ENCODE data around the gene SLC6A17. TPM values are rescaled to one million over a fixed set of nuclear protein-coding genes. Genes with fewer than 3 reads are reported as not detected.

The SLC6A17 gene
- total RNA-seq, 1 experiment from 2014 or later = 0.17 TPM

- no peak overlapping the region for H3K9ac ChIP-seq (ENCODE audit: extremely low read depth, insufficient read length, low read length)
- no peak overlapping the region for H2BK5ac ChIP-seq (ENCODE audit: insufficient read length, low read length)
- no peaks in the 10 kb centered on the region for H3K79me2 ChIP-seq (ENCODE audit: insufficient read depth, low read length)
- Mint-ChIP-seq H3K27ac (no peak overlapping the region), H3K36me3 (ENCODE audit: insufficient read depth in 1 of 3, low read depth in 3 of 3) (peaks cover 0 to 8% (median 5%) of the 10 kb centered on the region in 3 experiments; a peak in 2 of 7 replicates), H3K4me1 (peaks cover 18 to 29% of the 10 kb centered on the region in 2 experiments), H3K4me3 (no peak overlapping the region), H3K9me3 (no peaks in the 10 kb centered on the region), H3K27me3 (ENCODE audit: low read depth) (peaks cover 6% of the 10 kb centered on the region)
- 100% methylated on average over 1 of the region's 5 CpGs for WGBS (ENCODE audit: extremely low coverage, insufficient read length, low lambda C conversion rate)
- peaks cover 2% of the 10 kb centered on the region; the same call in 1 of the 2 replicates for H3K4me1 ChIP-seq (ENCODE audit: insufficient read depth, low read length)
- no peak overlapping the region for H3K14ac ChIP-seq (ENCODE audit: insufficient read depth, low read length)
- no peak overlapping the region for H4K8ac ChIP-seq (replicated peaks; ENCODE audit: insufficient read length, low read depth, low read length)
- no peak overlapping the region for H2BK120ac ChIP-seq (ENCODE audit: low read depth, low read length, poor library complexity, severe bottlenecking)
- no peak overlapping the region for H2AK5ac ChIP-seq (ENCODE audit: insufficient read length, low read length)
- no peaks in the 10 kb centered on the region for H3K23me2 ChIP-seq (ENCODE audit: insufficient read length, low read depth, low read length, poor library complexity, severe bottlenecking)
- TF ChIP-seq CTCF (conservative IDR thresholded peaks at IDR 0.05) = no peak
- H4K20me1 ChIP-seq (ENCODE audit: control insufficient read depth, insufficient read depth, insufficient read length) = no peaks in the 10 kb centered on the region
- no peak overlapping the region for H3K27ac ChIP-seq (ENCODE audit: insufficient read length, low read depth, low read length)
- no peak for DNase-seq
- no peak overlapping the region for H4K91ac ChIP-seq (ENCODE audit: insufficient read length, low read depth, low read length)
- H3K27me3 ChIP-seq (ENCODE audit: insufficient read depth, low read length) = no peaks in the 10 kb centered on the region; the same call in 1 of the 2 replicates
- no peak overlapping the region for H3T11ph ChIP-seq (ENCODE audit: low read length)
- H3K79me1 ChIP-seq (ENCODE audit: insufficient read depth, low read depth, low read length, poor library complexity, severe bottlenecking) = no peaks in the 10 kb centered on the region
- H3K4ac ChIP-seq (ENCODE audit: low read depth, low read length) = no peak overlapping the region
- H3K23ac ChIP-seq (ENCODE audit: insufficient read length, low read depth, low read length) = no peak overlapping the region
- H2BK15ac ChIP-seq (ENCODE audit: low read depth, low read length) = no peak overlapping the region
- no peaks in the 10 kb centered on the region for H3K9me3 ChIP-seq (ENCODE audit: control insufficient read depth, low read depth, low read length)
- no peak overlapping the region for H2BK20ac ChIP-seq (ENCODE audit: low read depth, low read length, poor library complexity, severe bottlenecking)
- H3K56ac ChIP-seq (ENCODE audit: insufficient read length, low read depth, low read length) = no peak overlapping the region
- H3K18ac ChIP-seq (ENCODE audit: insufficient read length, low read depth, low read length) = no peak overlapping the region
- no peak overlapping the region for H2AFZ ChIP-seq (ENCODE audit: low read length)
- H3K4me2 ChIP-seq (ENCODE audit: insufficient read depth, insufficient read length, low read length) = no peak overlapping the region
- no peak overlapping the region for H2BK12ac ChIP-seq (ENCODE audit: insufficient read length, low read depth, low read length)
- no peak overlapping the region for H4K5ac ChIP-seq (ENCODE audit: insufficient read length, low read depth, low read length)
Observed at GRCh38 chr1:110218137-110218536, 67.8 kb downstream of the SLC6A17 start.

All from H9 (cell line).